SHP77 (cell line): Measurements from ENCODE around the gene PRSS35.
A peak's percentile ranks its signal among the peaks of the same experiment; 100 is the strongest.
"Not testable (repeated sequence)": the region's sequence is repeated elsewhere in the genome, so short reads cannot be mapped to it uniquely, and the experiment has no call there.

Experiments used
- DNase-seq, 2 experiments: peaks; one replicate each; lab custom pipeline; 2025; lab: John Stamatoyannopoulos, UW

The PRSS35 gene

GRCh38 chr6:83511901-83512681 lies at the start of gene PRSS35:
PRSS35 (plus strand) TSS chr6:83512534; CDS start chr6:83523442, 10,908 bp downstream.
- DNase-seq = peak; percentile 71 to 75

- no peak for DNase-seq
Measured at GRCh38 chr6:83463886-83464285, 48.4 kb upstream of the PRSS35 start.

GRCh38 chr6:83464381-83465140 lies 47.8 kb upstream of the PRSS35 start:
- DNase-seq = no peak

- no peak for DNase-seq
Measured at GRCh38 chr6:83466328-83466727, 46.0 kb upstream of the PRSS35 start.

GRCh38 chr6:83467620-83468036 lies 44.7 kb upstream of the PRSS35 start:
- DNase-seq = no peak

GRCh38 chr6:83470001-83470400 lies 42.3 kb upstream of the PRSS35 start:
- no peak for DNase-seq

GRCh38 chr6:83470587-83470986 lies 41.7 kb upstream of the PRSS35 start:
- no peak for DNase-seq

- no peak for DNase-seq
Measured at GRCh38 chr6:83472767-83473166, 39.6 kb upstream of the PRSS35 start.

- DNase-seq = peak; percentile 10
Measured at GRCh38 chr6:83474309-83474708, 38.0 kb upstream of the PRSS35 start.

GRCh38 chr6:83476971-83477370 lies 35.4 kb upstream of the PRSS35 start:
- no peak for DNase-seq

GRCh38 chr6:83479389-83479788 lies 32.9 kb upstream of the PRSS35 start:
- no peak for DNase-seq

- DNase-seq = no peak
Measured at GRCh38 chr6:83480470-83480869, 31.9 kb upstream of the PRSS35 start.

GRCh38 chr6:83481938-83482337 lies 30.4 kb upstream of the PRSS35 start:
- DNase-seq = not testable (repeated sequence)

- DNase-seq = no peak
Measured at GRCh38 chr6:83488448-83488847, 23.9 kb upstream of the PRSS35 start.

GRCh38 chr6:83488861-83489260 lies 23.5 kb upstream of the PRSS35 start:
- no peak for DNase-seq

GRCh38 chr6:83490217-83490807 lies 22.0 kb upstream of the PRSS35 start:
- DNase-seq = no peak

- no peak for DNase-seq
Measured at GRCh38 chr6:83505356-83505755, 7.0 kb upstream of the PRSS35 start.

- no peak for DNase-seq
Measured at GRCh38 chr6:83509441-83509840, 2.9 kb upstream of the PRSS35 start.

GRCh38 chr6:83510791-83511190 lies 1.5 kb upstream of the PRSS35 start:
- DNase-seq = no peak

GRCh38 chr6:83511266-83511665 lies 1.1 kb upstream of the PRSS35 start:
- no peak for DNase-seq

- DNase-seq = no peak
Measured at GRCh38 chr6:83514466-83514865, 2.1 kb downstream of the PRSS35 start.

- DNase-seq = peak; percentile 24 to 29
Measured at GRCh38 chr6:83514866-83515466, 2.6 kb downstream of the PRSS35 start.
